SIG-M5 (cell line): ENCODE results near the gene SLC19A1.

Experiments used
- DNase-seq: peaks from one replicate; lab custom pipeline; 2025; lab: John Stamatoyannopoulos, UW

SLC19A1 gene

GRCh38 chr21:45491056-45491455 lies 51.2 kb downstream of the SLC19A1 start:
- DNase-seq: no peak

GRCh38 chr21:45490049-45490731 lies 52.0 kb downstream of the SLC19A1 start:
- no peak for DNase-seq

GRCh38 chr21:45489722-45489982 lies 52.6 kb downstream of the SLC19A1 start:
- DNase-seq: no peak

- DNase-seq: no peak
Observed at GRCh38 chr21:45488931-45489721, 53.1 kb downstream of the SLC19A1 start.

GRCh38 chr21:45487891-45488600 lies 54.2 kb downstream of the SLC19A1 start:
- DNase-seq: no peak

- DNase-seq: no peak
Observed at GRCh38 chr21:45487161-45487806, 55.0 kb downstream of the SLC19A1 start.

GRCh38 chr21:45486443-45487160 lies 55.6 kb downstream of the SLC19A1 start:
- DNase-seq: no peak

- DNase-seq: no peak
Observed at GRCh38 chr21:45485686-45486442, 56.4 kb downstream of the SLC19A1 start.

GRCh38 chr21:45484318-45484717 lies 57.9 kb downstream of the SLC19A1 start:
- DNase-seq: no peak

GRCh38 chr21:45482899-45483821 lies 59.1 kb downstream of the SLC19A1 start:
- no peak for DNase-seq

- DNase-seq: no peak
Observed at GRCh38 chr21:45481977-45482898, 60.0 kb downstream of the SLC19A1 start.

GRCh38 chr21:45481566-45481965 lies 60.7 kb downstream of the SLC19A1 start:
- DNase-seq: no peak

GRCh38 chr21:45480701-45481500 lies 61.3 kb downstream of the SLC19A1 start:
- DNase-seq: no peak

GRCh38 chr21:45479691-45480675 lies 62.3 kb downstream of the SLC19A1 start:
- no peak for DNase-seq

- no peak for DNase-seq
Observed at GRCh38 chr21:45478816-45479669, 63.2 kb downstream of the SLC19A1 start.
